Activated CD8-positive, alpha-beta memory T cell treated with anti-CD3 and anti-CD28 coated beads, Interleukin-2, amount 50 U/mL, for 1 hour (primary cell): Measurements from ENCODE around the gene PSME3.
"Not testable (repeated sequence)": the region's sequence is repeated elsewhere in the genome, so short reads cannot be mapped to it uniquely, and the experiment has no call there.

ENCODE experiments used
- DNase-seq: peaks from one replicate; pipeline ENCODE4 v3.0.0-alpha.2; 2020; ENCODE audit errors: extremely low read depth

Gene PSME3

DNA sequence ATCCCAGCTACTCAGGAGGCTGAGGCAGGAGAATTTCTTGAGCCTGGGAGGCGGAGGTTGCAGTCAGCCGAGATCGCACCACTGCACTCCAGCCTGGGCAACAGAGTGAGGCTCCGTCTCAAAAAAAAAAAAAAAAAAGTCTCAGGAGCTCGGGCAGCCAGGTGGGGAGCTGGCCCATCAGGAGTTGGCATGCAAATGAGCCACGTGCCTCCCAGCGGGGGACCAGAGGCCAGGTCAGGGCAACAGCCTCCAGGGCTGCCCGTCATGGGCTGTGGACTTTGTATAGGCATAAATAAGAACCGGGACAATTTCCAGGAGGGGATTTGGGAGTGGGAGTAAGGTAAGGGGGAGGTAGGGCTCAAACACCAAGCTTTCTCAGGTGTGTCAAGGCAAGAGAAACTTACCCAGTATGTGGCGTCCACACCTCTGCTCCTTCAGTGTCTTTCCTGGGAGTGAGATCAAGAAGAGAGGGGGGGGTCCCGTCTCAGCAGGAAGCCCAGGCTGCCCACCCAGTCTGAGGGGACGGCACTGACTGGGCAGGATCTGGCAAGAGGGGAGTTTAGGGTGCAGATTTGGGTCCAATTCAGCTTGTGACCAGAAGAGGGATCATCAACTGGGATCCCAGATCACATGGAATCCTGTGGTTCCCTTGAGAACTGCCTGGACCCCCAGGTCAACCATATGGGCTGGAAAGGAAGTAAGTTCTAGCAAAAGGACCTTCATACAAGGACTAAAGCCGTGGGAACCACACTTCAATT lies 45.1 kb downstream of the PSME3 start:
- DNase-seq, result no peak

- no peak for DNase-seq
These were observed 45.9 kb downstream of the PSME3 start for GRCh38 chr17:42878924-42879595.

- DNase-seq, result no peak
These were observed 46.4 kb downstream of the PSME3 start for GRCh38 chr17:42879596-42879985.

DNA sequence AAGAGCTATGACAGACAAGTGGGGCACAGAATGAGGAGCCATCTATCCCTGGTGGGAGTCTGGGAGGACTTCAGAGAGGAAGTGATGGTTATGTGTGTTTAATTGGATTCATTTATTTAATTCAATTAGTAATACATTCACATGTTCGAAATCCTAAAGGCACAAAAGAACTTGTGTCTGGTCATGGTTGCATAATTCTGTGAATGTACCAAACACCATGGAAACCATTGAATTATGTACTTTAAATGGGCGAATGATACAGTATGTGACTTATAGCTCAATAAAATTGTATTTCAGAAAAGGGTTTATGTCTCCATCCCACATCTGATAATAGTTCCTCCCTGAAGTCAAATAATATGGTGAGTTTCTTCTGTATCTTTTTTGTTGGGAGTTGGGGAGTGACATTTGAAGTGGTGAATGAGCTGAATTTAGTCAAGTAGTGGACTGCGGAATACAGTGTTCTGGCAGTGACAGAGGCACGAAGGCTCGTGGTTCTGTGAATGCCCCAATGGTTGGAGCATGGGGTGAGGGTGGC lies 47.6 kb downstream of the PSME3 start:
- DNase-seq, result no peak

- DNase-seq, result not testable (repeated sequence)
These were observed 48.5 kb downstream of the PSME3 start for GRCh38 chr17:42881706-42882105.

GRCh38 chr17:42882166-42882565 lies 49.0 kb downstream of the PSME3 start:
- DNase-seq, result no peak

GRCh38 chr17:42883802-42884558 lies 50.8 kb downstream of the PSME3 start:
- DNase-seq, result no peak

GRCh38 chr17:42885806-42886205 lies 52.6 kb downstream of the PSME3 start:
- not testable (repeated sequence) for DNase-seq

DNA sequence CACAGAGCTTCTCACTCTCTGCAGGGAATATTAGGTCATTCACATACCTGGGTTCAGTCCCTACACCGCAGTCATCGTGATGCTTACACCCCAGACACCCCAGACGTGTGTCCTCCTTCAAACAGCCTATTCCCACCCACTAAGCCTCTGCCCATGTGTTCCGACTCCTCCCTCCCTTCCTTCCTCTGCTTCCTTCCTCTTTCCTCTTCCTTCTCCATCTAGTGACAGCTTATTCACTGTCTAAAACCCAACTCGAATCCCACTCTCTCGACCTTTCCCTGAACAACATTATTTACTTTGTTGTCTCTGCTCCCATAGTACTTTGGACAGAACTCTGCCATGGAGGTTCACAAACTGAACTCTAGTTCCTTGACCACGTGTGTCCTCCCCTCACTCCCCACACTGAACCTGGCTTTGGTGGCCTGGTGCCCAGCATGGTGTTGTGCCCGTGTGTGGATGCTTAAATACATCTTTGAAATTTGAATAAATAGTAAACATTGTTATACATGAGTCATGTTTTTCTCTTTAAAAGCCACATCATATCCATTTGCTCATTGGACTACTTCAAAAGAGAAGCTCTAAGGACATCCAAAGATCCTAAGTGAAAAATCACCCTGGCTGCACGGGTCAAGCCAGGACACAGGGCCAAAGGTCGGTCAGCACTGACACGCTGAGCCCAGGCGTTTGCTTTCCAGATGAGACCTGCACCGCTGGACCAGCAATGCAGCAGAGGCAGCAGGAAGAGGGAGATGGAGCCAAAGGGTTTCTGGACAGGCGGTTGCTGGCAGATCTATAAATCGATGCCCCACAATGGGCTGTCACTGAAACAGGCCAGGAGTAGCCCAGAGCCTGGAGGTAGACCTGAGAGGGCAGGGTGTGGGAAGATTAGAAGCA lies 53.3 kb downstream of the PSME3 start:
- no peak for DNase-seq

GRCh38 chr17:42889809-42890208 lies 56.6 kb downstream of the PSME3 start:
- DNase-seq, result no peak

DNA sequence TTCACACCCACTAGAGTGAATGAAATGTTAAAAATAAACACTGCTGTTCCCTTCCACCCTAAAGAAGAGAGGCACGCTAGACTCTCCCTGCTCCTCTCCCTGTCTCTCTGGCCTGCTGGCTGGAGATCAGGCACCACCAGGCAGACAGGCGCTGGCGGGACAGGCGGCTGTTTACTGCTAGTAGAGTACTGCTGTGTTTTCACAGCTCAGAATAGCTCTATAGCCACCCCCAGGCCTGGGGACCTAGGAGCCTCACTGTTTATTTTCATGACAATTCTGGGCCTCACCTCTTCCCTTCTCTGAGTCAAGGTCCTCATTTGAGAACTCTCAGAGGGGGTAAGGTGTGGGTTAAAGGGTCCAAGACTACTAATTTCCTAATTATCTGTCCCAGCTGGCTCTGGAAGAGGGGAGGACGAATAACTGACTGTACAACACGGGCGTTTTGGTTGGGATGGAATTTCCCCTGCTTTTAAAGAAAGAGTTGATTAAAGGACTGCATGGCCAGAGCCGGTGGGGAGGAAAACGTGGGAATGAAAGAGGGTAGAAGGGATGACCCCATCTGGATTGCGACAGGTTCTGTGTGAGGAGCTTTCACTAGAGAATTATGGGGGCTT lies 58.4 kb downstream of the PSME3 start:
- no peak for DNase-seq

DNA sequence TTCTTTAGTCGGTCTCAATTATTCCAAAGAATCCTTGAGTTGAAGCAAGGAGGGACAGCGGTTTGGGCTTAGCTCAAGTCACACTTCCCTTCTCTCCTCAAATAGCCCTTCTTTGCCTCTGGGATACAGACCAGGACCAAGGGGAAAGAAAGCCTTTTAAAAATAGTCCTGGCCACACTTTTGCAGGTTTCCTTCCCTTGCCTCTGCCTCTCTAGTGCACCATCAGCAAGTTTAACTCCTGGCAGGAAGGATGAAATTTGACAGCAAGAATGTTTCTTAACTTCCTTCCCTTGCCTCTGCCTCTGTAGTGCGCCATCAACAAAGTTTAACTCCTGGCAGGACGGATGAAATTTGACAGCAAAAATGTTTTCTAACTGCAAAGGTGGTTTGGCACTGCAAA lies 60.2 kb downstream of the PSME3 start:
- no peak for DNase-seq
